HG03039 (cell line): ENCODE measurements around the gene PRR7.
"Not testable (repeated sequence)": the region's sequence is repeated elsewhere in the genome, so short reads cannot be mapped to it uniquely, and the experiment has no call there.

ENCODE experiments used
- ATAC-seq: cut with Tn5 transposase; IDR thresholded peaks from one replicate; pipeline ENCODE4 v1.9.1; 2021; ENCODE audit warnings: mild to moderate bottlenecking, moderate library complexity; ENCODE audit not compliant: unreplicated experiment

The PRR7 gene

GRCh38 chr5:177446200-177447065 is at the start of gene PRR7:
Gene PRR7, plus strand, starts transcription at chr5:177446814. Its CDS starts 8,254 bp downstream, at chr5:177455068.
- peak; percentile 35 for ATAC-seq

- ATAC-seq: no peak
These were observed 48.7 kb upstream of the PRR7 start for GRCh38 chr5:177397875-177398390.

- ATAC-seq: no peak
These were observed 46.4 kb upstream of the PRR7 start, which contains the start of gene PFN3 for GRCh38 chr5:177399997-177400868. Gene PFN3, minus strand, starts transcription at chr5:177400661. Its CDS starts 85 bp downstream, at chr5:177400576.

- ATAC-seq: no peak
These were observed 44.2 kb upstream of the PRR7 start for GRCh38 chr5:177402271-177403043.

GRCh38 chr5:177403102-177403791 is 43.4 kb upstream of the PRR7 start:
- ATAC-seq: no peak

GRCh38 chr5:177403792-177404640 is 42.6 kb upstream of the PRR7 start:
- peak; percentile 69 for ATAC-seq

- ATAC-seq: no peak
These were observed 41.9 kb upstream of the PRR7 start for GRCh38 chr5:177404641-177405179.

GRCh38 chr5:177405312-177405711 is 41.3 kb upstream of the PRR7 start:
- ATAC-seq: no peak

- ATAC-seq: no peak
These were observed 40.8 kb upstream of the PRR7 start for GRCh38 chr5:177405805-177406204.

- no peak for ATAC-seq
These were observed 37.4 kb upstream of the PRR7 start, which contains the start of gene F12 for GRCh38 chr5:177409043-177409801. Gene F12, minus strand, starts transcription at chr5:177409564. Its CDS starts 37 bp downstream, at chr5:177409527.

- no peak for ATAC-seq
These were observed 36.0 kb upstream of the PRR7 start for GRCh38 chr5:177410575-177410974.

- peak; percentile 60 for ATAC-seq
These were observed 33.9 kb upstream of the PRR7 start for GRCh38 chr5:177412603-177413233.

GRCh38 chr5:177414481-177414880 is 32.1 kb upstream of the PRR7 start:
- ATAC-seq: no peak

- not testable (repeated sequence) for ATAC-seq
These were observed 29.5 kb upstream of the PRR7 start for GRCh38 chr5:177417081-177417480.

GRCh38 chr5:177419046-177419445 is 27.6 kb upstream of the PRR7 start:
- ATAC-seq: no peak

GRCh38 chr5:177420472-177420871 is 26.1 kb upstream of the PRR7 start:
- ATAC-seq: not testable (repeated sequence)

- ATAC-seq: no peak
These were observed 25.4 kb upstream of the PRR7 start for GRCh38 chr5:177421062-177421798.
